HCT116 (cell line): ENCODE data around the gene KIRREL2. TPM values are rescaled to one million over a fixed set of nuclear protein-coding genes. Genes with fewer than 3 reads are reported as not detected.

Experiments
- ATAC-seq: fragments of 200-7000 bp; cut with Tn5 transposase; 2 replicates; pipeline ENCODE4 v1.9.1; 2020; ENCODE audit warnings: mild to moderate bottlenecking, moderate library complexity
- Bru-seq: library from RNA; stranded (reverse); fragments of 400-500 nt; gene quantifications from one replicate; lab custom pipeline; 2021; lab: Mats Ljungman, UMichigan
- BruChase-seq, 2 experiments: library from RNA; stranded (reverse); fragments of 400-500 nt; gene quantifications; one replicate each; lab custom pipeline; 2021; lab: Mats Ljungman, UMichigan
- BruUV-seq: library from RNA; stranded (reverse); fragments of 400-500 nt; replicated peaks from 2 replicates; lab custom pipeline; 2021; lab: Mats Ljungman, UMichigan
- CTCF ChIA-PET: fragments of 300-600 bp; sonication (Branson Sonifier 250); formaldehyde crosslinking; loops from one replicate; lab custom pipeline; 2021; ENCODE audit warnings: antibody characterized with exemption; lab: Charles Lee
- POLR2A ChIA-PET: fragments of 300-600, 350-600 bp; sonication (Branson Sonifier 250); formaldehyde crosslinking; loops from one replicate; lab custom pipeline; 2021; ENCODE audit warnings: antibody characterized with exemption; lab: Charles Lee
- RAD21 ChIA-PET, 2 experiments: fragments of 300-600 bp; sonication (Branson Sonifier 250); formaldehyde crosslinking; loops; one replicate each; lab custom pipeline; 2023; ENCODE audit warnings: low total read pairs in 2 of 2; ENCODE audit not compliant: uncharacterized antibody in 2 of 2, unreplicated experiment in 2 of 2, low non-redundant PET in 1 of 2; lab: Charles Lee
- DNase-seq: peaks from one replicate; pipeline ENCODE4 v3.0.0-alpha.2; 2010; ENCODE audit warnings: low read depth, low spot score
- H2AFZ ChIP-seq: fragments of 200-600 bp; shearing (Covaris generic), sonication (generic); 2 replicates; pipeline ENCODE4 v1.6.1; 2017; ENCODE audit warnings: low read depth, mixed run types, mixed read lengths, antibody characterized with exemption, low read length; ENCODE audit not compliant: poor library complexity, severe bottlenecking
- H3K27ac ChIP-seq: 2 replicates; pipeline ENCODE4 v1.5.1; 2012; ENCODE audit warnings: low read depth, low read length
- H3K27me3 ChIP-seq: fragments of 200-600 bp; sonication (generic); 2 replicates; pipeline ENCODE4 v1.6.1; 2016; ENCODE audit warnings: mixed run types, low read length, mixed read lengths; ENCODE audit not compliant: insufficient read depth
- H3K36me3 ChIP-seq, 2 experiments: fragments of 200-500 bp in 1 of 2; fragments of 200-600 bp in 1 of 2; sonication (Bioruptor generic) in 1 of 2; sonication (generic) in 1 of 2; 2 replicates each; pipeline versions ENCODE4 v1.5.1 to v1.6.1; 2014 to 2016; ENCODE audit warnings: low read length in 2 of 2, inconsistent platforms in 1 of 2, mixed read lengths in 1 of 2, mixed run types in 1 of 2; ENCODE audit not compliant: insufficient read depth in 2 of 2, control insufficient read depth in 1 of 2
- H3K4me1 ChIP-seq, 2 experiments: fragments of 200-600 bp in 1 of 2; sonication (generic) in 1 of 2; 2 replicates each; pipeline versions ENCODE4 v1.5.1 to v1.6.1; 2012 to 2017; ENCODE audit warnings: low read length in 2 of 2, inconsistent platforms in 1 of 2, mild to moderate bottlenecking in 1 of 2, mixed read lengths in 1 of 2, mixed run types in 1 of 2, moderate library complexity in 1 of 2; ENCODE audit not compliant: insufficient read depth in 2 of 2, control insufficient read depth in 1 of 2
- H3K4me2 ChIP-seq: fragments of 200-600 bp; sonication (generic); 2 replicates; pipeline ENCODE4 v1.6.1; 2017; ENCODE audit warnings: mixed run types, low read length, mixed read lengths
- H3K4me3 ChIP-seq, 2 experiments: fragments of 200-600 bp in 1 of 2; sonication (generic) in 1 of 2; replicated peaks in 1 of 2; 2 replicates each; pipeline ENCODE4 v1.5.1; 2011 to 2016; ENCODE audit warnings: low read length in 2 of 2, control low read depth in 1 of 2, low read depth in 1 of 2, mild to moderate bottlenecking in 1 of 2, mixed read lengths in 1 of 2, mixed run types in 1 of 2
- H3K79me2 ChIP-seq: fragments of 200-600 bp; sonication (generic); 2 replicates; pipeline ENCODE4 v1.6.1; 2017; ENCODE audit warnings: mild to moderate bottlenecking, mixed run types, low read length, moderate library complexity, mixed read lengths; ENCODE audit not compliant: insufficient read depth
- H3K9ac ChIP-seq: fragments of 200-600 bp; sonication (generic); 2 replicates; pipeline ENCODE4 v1.6.1; 2016; ENCODE audit warnings: low read length, mixed read lengths
- H3K9me2 ChIP-seq: fragments of 200-600 bp; sonication (generic), shearing (Covaris generic); 2 replicates; pipeline ENCODE4 v1.6.1; 2017; ENCODE audit warnings: mixed run types, mild to moderate bottlenecking, moderate library complexity; ENCODE audit not compliant: insufficient read depth
- H3K9me3 ChIP-seq, 2 experiments: fragments of 200-500 bp in 1 of 2; fragments of 200-600 bp in 1 of 2; sonication (Bioruptor generic) in 1 of 2; sonication (generic) in 1 of 2; 2 replicates each; pipeline ENCODE4 v1.6.1; 2014 to 2017; ENCODE audit warnings: low read length in 2 of 2, mixed read lengths in 2 of 2, inconsistent platforms in 1 of 2, low read depth in 1 of 2, mild to moderate bottlenecking in 1 of 2, mixed run types in 1 of 2, moderate library complexity in 1 of 2; ENCODE audit not compliant: control insufficient read depth in 1 of 2, insufficient read depth in 1 of 2
- H4K20me1 ChIP-seq: fragments of 200-600 bp; sonication (generic), shearing (Covaris generic); 2 replicates; pipeline ENCODE4 v1.6.1; 2017; ENCODE audit warnings: mixed run types, mild to moderate bottlenecking, moderate library complexity; ENCODE audit not compliant: insufficient read depth
- CBX3 ChIP-seq: IDR thresholded peaks from 2 replicates; pipeline ENCODE4 v1.6.1; 2012; ENCODE audit warnings: low read depth
- EZH2 ChIP-seq: fragments of 200-600 bp; sonication (generic); IDR thresholded peaks from 2 replicates; pipeline ENCODE4 v1.6.1; 2017; ENCODE audit warnings: antibody characterized with exemption, mixed run types
- POLR2AphosphoS5 ChIP-seq: IDR thresholded peaks from 2 replicates; pipeline ENCODE4 v1.6.1; 2011; ENCODE audit warnings: mild to moderate bottlenecking, low read depth, low read length, moderate library complexity
- RAD21 ChIP-seq: IDR thresholded peaks from 2 replicates; pipeline ENCODE4 v1.6.1; 2012; ENCODE audit warnings: low read depth, mild to moderate bottlenecking
- SIN3A ChIP-seq: IDR thresholded peaks from 2 replicates; pipeline ENCODE4 v1.6.1; 2012; ENCODE audit warnings: low read depth
- SP1 ChIP-seq: IDR thresholded peaks from 2 replicates; pipeline ENCODE4 v1.6.1; 2012; ENCODE audit warnings: low read depth
- YY1 ChIP-seq: IDR thresholded peaks from 2 replicates; pipeline ENCODE4 v1.6.1; 2011; ENCODE audit warnings: low read length, low read depth, moderate library complexity, mild to moderate bottlenecking; ENCODE audit not compliant: insufficient replicate concordance; ENCODE audit errors: extremely low read depth
- ZFX ChIP-seq: fragments of 450-650 bp; IDR thresholded peaks from 2 replicates; pipeline ENCODE4 v1.6.1; 2017
- ZNF274 ChIP-seq: fragments of 200-500 bp; sonication (Bioruptor generic); IDR thresholded peaks from 2 replicates; pipeline ENCODE4 v1.6.1; 2014; ENCODE audit warnings: mild to moderate bottlenecking, low read depth, low read length, inconsistent platforms
- intact Hi-C: fragments of 100-400 bp; cut with micrococcal nuclease; formaldehyde crosslinking; loops from 2 replicates; pipeline ENCODE4 v1.10.0; 2022
- long read RNA-seq: library from polyadenylated mRNA; unstranded; transcript quantifications from one replicate; pipeline ENCODE4 v2.0.0, GENCODE V29; 2021; ENCODE audit not compliant: unreplicated experiment
- polyA plus RNA-seq: library from polyadenylated mRNA; unstranded; fragments of >200 nt; gene quantifications from 2 replicates; pipeline ENCODE4 v1.2.1, GENCODE V29; 2012; ENCODE audit warnings: missing spikeins
- total RNA-seq: library from RNA; stranded (reverse); gene quantifications from one replicate; pipeline ENCODE4 v1.2.1, GENCODE V29; 2021; ENCODE audit not compliant: unreplicated experiment
- TF ChIP-seq, protein P1 (sequence below): IDR thresholded peaks from 2 replicates; pipeline ENCODE4 v1.6.1; 2012
- TF ChIP-seq, protein P2 (sequence below): IDR thresholded peaks from 2 replicates; pipeline ENCODE4 v1.6.1; 2012
- TF ChIP-seq, protein P3 (sequence below), 3 experiments: fragments of 200-600 bp in 1 of 3; sonication (generic) in 1 of 3; IDR thresholded peaks in 2 of 3; conservative IDR thresholded peaks in 1 of 3; 2 replicates each; pipeline ENCODE4 v1.5.1; 2012 to 2017; ENCODE audit warnings: low read depth in 2 of 3, low read length in 2 of 3, antibody characterized with exemption in 1 of 3, borderline replicate concordance in 1 of 3, control low read depth in 1 of 3, mild to moderate bottlenecking in 1 of 3, mixed read lengths in 1 of 3, mixed run types in 1 of 3, moderate library complexity in 1 of 3; ENCODE audit not compliant: insufficient read depth in 1 of 3
- TF ChIP-seq, protein P4 (sequence below): IDR thresholded peaks from 2 replicates; pipeline ENCODE4 v1.6.1; 2012; ENCODE audit warnings: low read depth

KIRREL2 gene
- total RNA-seq (1.3 TPM), Bru-seq, nascent RNA (percentile 24 among the genes with signal in this experiment), BruChase-seq, experiment 1, labeled RNA remaining after a 6-hour chase (percentile 37 among the genes with signal in this experiment), BruChase-seq, experiment 2, labeled RNA remaining after a 2-hour chase (percentile 27 among the genes with signal in this experiment)
- polyA plus RNA-seq = 0.77 and 0.82 TPM in 2 replicates
- long read RNA-seq = 0 reads

DNA sequence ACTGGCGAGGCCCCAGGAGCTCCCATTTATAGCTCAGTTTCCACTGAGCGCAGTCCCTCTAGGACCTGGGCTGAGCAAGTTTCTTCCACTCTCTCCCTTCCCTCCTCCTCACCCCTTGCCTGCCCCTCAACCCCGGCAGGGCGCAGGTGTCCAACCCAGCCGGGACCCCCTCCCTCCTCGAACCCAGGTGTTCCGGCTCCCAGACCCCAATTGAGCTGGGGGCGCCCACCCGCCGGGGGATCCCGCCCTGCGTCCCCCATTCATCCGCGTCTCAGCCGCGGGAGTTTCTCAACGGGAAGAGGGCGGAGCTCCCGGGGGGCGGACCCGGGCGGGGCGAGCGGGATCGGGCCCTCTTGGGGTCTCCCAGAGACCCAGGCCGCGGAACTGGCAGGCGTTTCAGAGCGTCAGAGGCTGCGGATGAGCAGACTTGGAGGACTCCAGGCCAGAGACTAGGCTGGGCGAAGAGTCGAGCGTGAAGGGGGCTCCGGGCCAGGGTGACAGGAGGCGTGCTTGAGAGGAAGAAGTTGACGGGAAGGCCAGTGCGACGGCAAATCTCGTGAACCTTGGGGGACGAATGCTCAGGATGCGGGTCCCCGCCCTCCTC lies at the start of gene KIRREL2:
Gene KIRREL2, plus strand, starts transcription at position 366 of the 604 bp plus-strand sequence. Its CDS starts 209 bp downstream, at position 575.
- Histone ChIP-seq H3K9me3 (no peaks in the 10 kb centered on the region), H3K9ac (no peak within 1 kb of the TSS), H3K4me3 (no peak within 1 kb of the TSS), H3K4me1 (peaks cover 2 to 15% of the 10 kb centered on the region in 2 experiments; a peak in 3 of 4 replicates), H4K20me1 (no peaks in the 10 kb centered on the region), H3K36me3 (no peaks in the 10 kb centered on the region), H3K27ac (no peak within 1 kb of the TSS), H3K9me2 (no peaks in the 10 kb centered on the region), H2AFZ (no peak within 1 kb of the TSS), H3K4me2 (no peak within 1 kb of the TSS), H3K79me2 (no peaks in the 10 kb centered on the region), H3K27me3 (no peaks in the 10 kb centered on the region)
- BruUV-seq = no TSS peak
- ChIA-PET RAD21 (no interaction called here), POLR2A (no interaction called here), CTCF (no interaction called here)
- intact Hi-C loops = no loop called here
- DNase-seq (no peak), ATAC-seq (no peak)
- TF ChIP-seq, protein P1, sequence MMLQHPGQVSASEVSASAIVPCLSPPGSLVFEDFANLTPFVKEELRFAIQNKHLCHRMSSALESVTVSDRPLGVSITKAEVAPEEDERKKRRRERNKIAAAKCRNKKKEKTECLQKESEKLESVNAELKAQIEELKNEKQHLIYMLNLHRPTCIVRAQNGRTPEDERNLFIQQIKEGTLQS = no peak
- no peak for TF ChIP-seq EZH2
- no peak for TF ChIP-seq SIN3A
- TF ChIP-seq, protein P2, sequence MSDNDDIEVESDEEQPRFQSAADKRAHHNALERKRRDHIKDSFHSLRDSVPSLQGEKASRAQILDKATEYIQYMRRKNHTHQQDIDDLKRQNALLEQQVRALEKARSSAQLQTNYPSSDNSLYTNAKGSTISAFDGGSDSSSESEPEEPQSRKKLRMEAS = no peak

DNA sequence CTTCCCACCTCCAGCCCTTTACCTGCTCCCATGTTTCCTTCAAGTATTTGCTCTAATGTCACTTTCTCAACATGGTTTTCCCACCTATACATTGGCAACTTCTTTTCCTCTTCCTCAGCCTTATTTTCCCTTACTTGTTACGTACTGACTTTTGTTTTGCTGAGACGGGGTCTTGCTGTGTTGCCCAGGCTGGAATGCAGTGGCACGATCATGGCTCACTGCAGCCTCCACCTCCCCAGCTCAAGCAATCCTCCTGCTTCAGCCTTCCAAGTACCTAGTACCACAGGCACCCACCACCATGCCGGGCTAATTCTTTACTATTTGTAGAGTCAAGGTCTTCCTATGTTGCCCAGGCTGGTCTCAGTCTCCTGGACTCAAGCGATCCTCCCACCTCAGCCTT lies 49.1 kb upstream of the KIRREL2 start:
- ATAC-seq (no peak), DNase-seq (no peak)
- intact Hi-C loops = no loop called here
- no peaks in the 10 kb centered on the region for H3K27me3 ChIP-seq
- H3K27ac ChIP-seq = no peak overlapping the region
- no peak overlapping the region for H3K9ac ChIP-seq
- no peaks in the 10 kb centered on the region for H3K9me3 ChIP-seq
- H4K20me1 ChIP-seq = no peaks in the 10 kb centered on the region
- no peaks in the 10 kb centered on the region for H3K79me2 ChIP-seq
- ChIA-PET CTCF (no interaction called here), POLR2A (no interaction called here), RAD21 (no interaction called here)
- no peak overlapping the region for H3K4me3 ChIP-seq
- H3K9me2 ChIP-seq = no peaks in the 10 kb centered on the region
- no peaks in the 10 kb centered on the region for H3K4me1 ChIP-seq
- no peak overlapping the region for H2AFZ ChIP-seq
- H3K36me3 ChIP-seq = no peaks in the 10 kb centered on the region
- BruUV-seq = no TSS peak
- no peak overlapping the region for H3K4me2 ChIP-seq
- no peak for TF ChIP-seq ZNF274
- TF ChIP-seq EZH2 = no peak
- no peak for TF ChIP-seq YY1
- TF ChIP-seq SP1 = no peak
- TF ChIP-seq ZFX = no peak
- no peak for TF ChIP-seq POLR2AphosphoS5
- no peak for TF ChIP-seq RAD21
- TF ChIP-seq CBX3 = no peak
- TF ChIP-seq, protein P3, sequence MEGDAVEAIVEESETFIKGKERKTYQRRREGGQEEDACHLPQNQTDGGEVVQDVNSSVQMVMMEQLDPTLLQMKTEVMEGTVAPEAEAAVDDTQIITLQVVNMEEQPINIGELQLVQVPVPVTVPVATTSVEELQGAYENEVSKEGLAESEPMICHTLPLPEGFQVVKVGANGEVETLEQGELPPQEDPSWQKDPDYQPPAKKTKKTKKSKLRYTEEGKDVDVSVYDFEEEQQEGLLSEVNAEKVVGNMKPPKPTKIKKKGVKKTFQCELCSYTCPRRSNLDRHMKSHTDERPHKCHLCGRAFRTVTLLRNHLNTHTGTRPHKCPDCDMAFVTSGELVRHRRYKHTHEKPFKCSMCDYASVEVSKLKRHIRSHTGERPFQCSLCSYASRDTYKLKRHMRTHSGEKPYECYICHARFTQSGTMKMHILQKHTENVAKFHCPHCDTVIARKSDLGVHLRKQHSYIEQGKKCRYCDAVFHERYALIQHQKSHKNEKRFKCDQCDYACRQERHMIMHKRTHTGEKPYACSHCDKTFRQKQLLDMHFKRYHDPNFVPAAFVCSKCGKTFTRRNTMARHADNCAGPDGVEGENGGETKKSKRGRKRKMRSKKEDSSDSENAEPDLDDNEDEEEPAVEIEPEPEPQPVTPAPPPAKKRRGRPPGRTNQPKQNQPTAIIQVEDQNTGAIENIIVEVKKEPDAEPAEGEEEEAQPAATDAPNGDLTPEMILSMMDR (IDR thresholded peaks at IDR 0.05 in 2 of 3, conservative IDR thresholded peaks at IDR 0.05 in 1 of 3; ENCODE audit: borderline replicate concordance in 1 of 3, insufficient read depth in 1 of 3, low read depth in 2 of 3, low read length in 2 of 3) = no peak
- TF ChIP-seq, protein P4, sequence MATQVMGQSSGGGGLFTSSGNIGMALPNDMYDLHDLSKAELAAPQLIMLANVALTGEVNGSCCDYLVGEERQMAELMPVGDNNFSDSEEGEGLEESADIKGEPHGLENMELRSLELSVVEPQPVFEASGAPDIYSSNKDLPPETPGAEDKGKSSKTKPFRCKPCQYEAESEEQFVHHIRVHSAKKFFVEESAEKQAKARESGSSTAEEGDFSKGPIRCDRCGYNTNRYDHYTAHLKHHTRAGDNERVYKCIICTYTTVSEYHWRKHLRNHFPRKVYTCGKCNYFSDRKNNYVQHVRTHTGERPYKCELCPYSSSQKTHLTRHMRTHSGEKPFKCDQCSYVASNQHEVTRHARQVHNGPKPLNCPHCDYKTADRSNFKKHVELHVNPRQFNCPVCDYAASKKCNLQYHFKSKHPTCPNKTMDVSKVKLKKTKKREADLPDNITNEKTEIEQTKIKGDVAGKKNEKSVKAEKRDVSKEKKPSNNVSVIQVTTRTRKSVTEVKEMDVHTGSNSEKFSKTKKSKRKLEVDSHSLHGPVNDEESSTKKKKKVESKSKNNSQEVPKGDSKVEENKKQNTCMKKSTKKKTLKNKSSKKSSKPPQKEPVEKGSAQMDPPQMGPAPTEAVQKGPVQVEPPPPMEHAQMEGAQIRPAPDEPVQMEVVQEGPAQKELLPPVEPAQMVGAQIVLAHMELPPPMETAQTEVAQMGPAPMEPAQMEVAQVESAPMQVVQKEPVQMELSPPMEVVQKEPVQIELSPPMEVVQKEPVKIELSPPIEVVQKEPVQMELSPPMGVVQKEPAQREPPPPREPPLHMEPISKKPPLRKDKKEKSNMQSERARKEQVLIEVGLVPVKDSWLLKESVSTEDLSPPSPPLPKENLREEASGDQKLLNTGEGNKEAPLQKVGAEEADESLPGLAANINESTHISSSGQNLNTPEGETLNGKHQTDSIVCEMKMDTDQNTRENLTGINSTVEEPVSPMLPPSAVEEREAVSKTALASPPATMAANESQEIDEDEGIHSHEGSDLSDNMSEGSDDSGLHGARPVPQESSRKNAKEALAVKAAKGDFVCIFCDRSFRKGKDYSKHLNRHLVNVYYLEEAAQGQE = no peak
